HCT116 (cell line): Measurements from ENCODE around the gene PLEKHG5. TPM values are rescaled to one million over a fixed set of nuclear protein-coding genes. Genes with fewer than 3 reads are reported as not detected.
A peak's percentile ranks its signal among the peaks of the same experiment; 100 is the strongest.
"Not testable (repeated sequence)": the region's sequence is repeated elsewhere in the genome, so short reads cannot be mapped to it uniquely, and the experiment has no call there.

Experiments used
- ATAC-seq: fragments of 200-7000 bp; cut with Tn5 transposase; 2 replicates; pipeline ENCODE4 v1.9.1; 2020; ENCODE audit warnings: mild to moderate bottlenecking, moderate library complexity
- BruUV-seq: library from RNA; stranded (reverse); fragments of 400-500 nt; replicated peaks from 2 replicates; lab custom pipeline; 2021; lab: Mats Ljungman, UMichigan
- CTCF ChIA-PET: fragments of 300-600 bp; sonication (Branson Sonifier 250); formaldehyde crosslinking; loops from one replicate; lab custom pipeline; 2021; ENCODE audit warnings: antibody characterized with exemption; lab: Charles Lee
- POLR2A ChIA-PET: fragments of 300-600, 350-600 bp; sonication (Branson Sonifier 250); formaldehyde crosslinking; loops from one replicate; lab custom pipeline; 2021; ENCODE audit warnings: antibody characterized with exemption; lab: Charles Lee
- RAD21 ChIA-PET, 2 experiments: fragments of 300-600 bp; sonication (Branson Sonifier 250); formaldehyde crosslinking; loops; one replicate each; lab custom pipeline; 2023; ENCODE audit warnings: low total read pairs in 2 of 2; ENCODE audit not compliant: uncharacterized antibody in 2 of 2, unreplicated experiment in 2 of 2, low non-redundant PET in 1 of 2; lab: Charles Lee
- DNase-seq: peaks from one replicate; pipeline ENCODE4 v3.0.0-alpha.2; 2010; ENCODE audit warnings: low read depth, low spot score
- H2AFZ ChIP-seq: fragments of 200-600 bp; shearing (Covaris generic), sonication (generic); 2 replicates; pipeline ENCODE4 v1.6.1; 2017; ENCODE audit warnings: low read depth, mixed run types, mixed read lengths, antibody characterized with exemption, low read length; ENCODE audit not compliant: poor library complexity, severe bottlenecking
- H3K27ac ChIP-seq: 2 replicates; pipeline ENCODE4 v1.5.1; 2012; ENCODE audit warnings: low read depth, low read length
- H3K27me3 ChIP-seq: fragments of 200-600 bp; sonication (generic); 2 replicates; pipeline ENCODE4 v1.6.1; 2016; ENCODE audit warnings: mixed run types, low read length, mixed read lengths; ENCODE audit not compliant: insufficient read depth
- H3K36me3 ChIP-seq, 2 experiments: fragments of 200-500 bp in 1 of 2; fragments of 200-600 bp in 1 of 2; sonication (Bioruptor generic) in 1 of 2; sonication (generic) in 1 of 2; 2 replicates each; pipeline versions ENCODE4 v1.5.1 to v1.6.1; 2014 to 2016; ENCODE audit warnings: low read length in 2 of 2, inconsistent platforms in 1 of 2, mixed read lengths in 1 of 2, mixed run types in 1 of 2; ENCODE audit not compliant: insufficient read depth in 2 of 2, control insufficient read depth in 1 of 2
- H3K4me1 ChIP-seq, 2 experiments: fragments of 200-600 bp in 1 of 2; sonication (generic) in 1 of 2; 2 replicates each; pipeline versions ENCODE4 v1.5.1 to v1.6.1; 2012 to 2017; ENCODE audit warnings: low read length in 2 of 2, inconsistent platforms in 1 of 2, mild to moderate bottlenecking in 1 of 2, mixed read lengths in 1 of 2, mixed run types in 1 of 2, moderate library complexity in 1 of 2; ENCODE audit not compliant: insufficient read depth in 2 of 2, control insufficient read depth in 1 of 2
- H3K4me2 ChIP-seq: fragments of 200-600 bp; sonication (generic); 2 replicates; pipeline ENCODE4 v1.6.1; 2017; ENCODE audit warnings: mixed run types, low read length, mixed read lengths
- H3K4me3 ChIP-seq, 2 experiments: fragments of 200-600 bp in 1 of 2; sonication (generic) in 1 of 2; replicated peaks in 1 of 2; 2 replicates each; pipeline ENCODE4 v1.5.1; 2011 to 2016; ENCODE audit warnings: low read length in 2 of 2, control low read depth in 1 of 2, low read depth in 1 of 2, mild to moderate bottlenecking in 1 of 2, mixed read lengths in 1 of 2, mixed run types in 1 of 2
- H3K79me2 ChIP-seq: fragments of 200-600 bp; sonication (generic); 2 replicates; pipeline ENCODE4 v1.6.1; 2017; ENCODE audit warnings: mild to moderate bottlenecking, mixed run types, low read length, moderate library complexity, mixed read lengths; ENCODE audit not compliant: insufficient read depth
- H3K9ac ChIP-seq: fragments of 200-600 bp; sonication (generic); 2 replicates; pipeline ENCODE4 v1.6.1; 2016; ENCODE audit warnings: low read length, mixed read lengths
- H3K9me2 ChIP-seq: fragments of 200-600 bp; sonication (generic), shearing (Covaris generic); 2 replicates; pipeline ENCODE4 v1.6.1; 2017; ENCODE audit warnings: mixed run types, mild to moderate bottlenecking, moderate library complexity; ENCODE audit not compliant: insufficient read depth
- H3K9me3 ChIP-seq, 2 experiments: fragments of 200-500 bp in 1 of 2; fragments of 200-600 bp in 1 of 2; sonication (Bioruptor generic) in 1 of 2; sonication (generic) in 1 of 2; 2 replicates each; pipeline ENCODE4 v1.6.1; 2014 to 2017; ENCODE audit warnings: low read length in 2 of 2, mixed read lengths in 2 of 2, inconsistent platforms in 1 of 2, low read depth in 1 of 2, mild to moderate bottlenecking in 1 of 2, mixed run types in 1 of 2, moderate library complexity in 1 of 2; ENCODE audit not compliant: control insufficient read depth in 1 of 2, insufficient read depth in 1 of 2
- H4K20me1 ChIP-seq: fragments of 200-600 bp; sonication (generic), shearing (Covaris generic); 2 replicates; pipeline ENCODE4 v1.6.1; 2017; ENCODE audit warnings: mixed run types, mild to moderate bottlenecking, moderate library complexity; ENCODE audit not compliant: insufficient read depth
- ATF3 ChIP-seq: IDR thresholded peaks from 2 replicates; pipeline ENCODE4 v1.6.1; 2012
- JUND ChIP-seq: IDR thresholded peaks from 2 replicates; pipeline ENCODE4 v1.6.1; 2012
- SRF ChIP-seq: IDR thresholded peaks from 2 replicates; pipeline ENCODE4 v1.6.1; 2012; ENCODE audit warnings: low read depth
- ZFX ChIP-seq: fragments of 450-650 bp; IDR thresholded peaks from 2 replicates; pipeline ENCODE4 v1.6.1; 2017
- ZNF274 ChIP-seq: fragments of 200-500 bp; sonication (Bioruptor generic); IDR thresholded peaks from 2 replicates; pipeline ENCODE4 v1.6.1; 2014; ENCODE audit warnings: mild to moderate bottlenecking, low read depth, low read length, inconsistent platforms
- intact Hi-C: fragments of 100-400 bp; cut with micrococcal nuclease; formaldehyde crosslinking; loops from 2 replicates; pipeline ENCODE4 v1.10.0; 2022
- total RNA-seq: library from RNA; stranded (reverse); gene quantifications from one replicate; pipeline ENCODE4 v1.2.1, GENCODE V29; 2021; ENCODE audit not compliant: unreplicated experiment

The PLEKHG5 gene
- total RNA-seq, 1 experiment from 2014 or later, result 33.0 TPM

- TF ChIP-seq ZNF274 (no peak), JUND (no peak), SRF (no peak), ATF3 (no peak), ZFX (no peak)
These were observed 34.5 kb downstream of the PLEKHG5 start for GRCh38 chr1:6456800-6457466.

GRCh38 chr1:6455752-6456520 lies 35.5 kb downstream of the PLEKHG5 start:
- H3K4me3 ChIP-seq, RAD21 ChIA-PET, H3K27me3 ChIP-seq, H3K79me2 ChIP-seq, H4K20me1 ChIP-seq, H3K4me2 ChIP-seq, H3K9ac ChIP-seq, intact Hi-C loops, BruUV-seq, POLR2A ChIA-PET, DNase-seq, H2AFZ ChIP-seq, H3K27ac ChIP-seq, H3K9me3 ChIP-seq, H3K9me2 ChIP-seq, H3K36me3 ChIP-seq, ATAC-seq, H3K4me1 ChIP-seq: not testable (repeated sequence)
- CTCF ChIA-PET, result interaction anchor here (2.6 kb wide), 1 partner anchor 15 kb away, joined by 5 read pairs; no protein-coding TSS in a partner anchor

More at GRCh38 chr1:6456800-6457466, 34.5 kb downstream of the PLEKHG5 start:
- Histone ChIP-seq H3K79me2 (no peaks in the 10 kb centered on the region), H3K9ac (no peak overlapping the region), H3K36me3 (peaks cover 2% of the 10 kb centered on the region in 2 experiments; a peak in 1 of 4 replicates), H2AFZ (no peak overlapping the region), H3K4me3 (no peak overlapping the region), H3K9me2 (no peaks in the 10 kb centered on the region), H3K9me3 (no peaks in the 10 kb centered on the region), H3K4me1 (no peaks in the 10 kb centered on the region), H3K27me3 (no peaks in the 10 kb centered on the region), H3K4me2 (no peak overlapping the region), H3K27ac (no peak overlapping the region), H4K20me1 (no peaks in the 10 kb centered on the region)
- intact Hi-C loops, result no loop called here
- peak; percentile 41; the same call in 1 of the 2 replicates for ATAC-seq
- no TSS peak for BruUV-seq
- ChIA-PET CTCF (interaction anchor here (1.6 to 2.6 kb wide), 2 partner anchors 9 to 16 kb away, joined by 5 read pairs; no protein-coding TSS in a partner anchor), POLR2A (no interaction called here), RAD21 (no interaction called here)
- no peak for DNase-seq
